DMS53 treated with DMSO at 0.1 percent for 48 hours (cell line): ENCODE measurements around the gene EXOC6B.
A peak's percentile ranks its signal among the peaks of the same experiment; 100 is the strongest.

ENCODE experiments used
- DNase-seq: peaks from one replicate; lab custom pipeline; 2025; ENCODE audit not compliant: unreplicated experiment; lab: John Stamatoyannopoulos, UW

The EXOC6B gene

DNA sequence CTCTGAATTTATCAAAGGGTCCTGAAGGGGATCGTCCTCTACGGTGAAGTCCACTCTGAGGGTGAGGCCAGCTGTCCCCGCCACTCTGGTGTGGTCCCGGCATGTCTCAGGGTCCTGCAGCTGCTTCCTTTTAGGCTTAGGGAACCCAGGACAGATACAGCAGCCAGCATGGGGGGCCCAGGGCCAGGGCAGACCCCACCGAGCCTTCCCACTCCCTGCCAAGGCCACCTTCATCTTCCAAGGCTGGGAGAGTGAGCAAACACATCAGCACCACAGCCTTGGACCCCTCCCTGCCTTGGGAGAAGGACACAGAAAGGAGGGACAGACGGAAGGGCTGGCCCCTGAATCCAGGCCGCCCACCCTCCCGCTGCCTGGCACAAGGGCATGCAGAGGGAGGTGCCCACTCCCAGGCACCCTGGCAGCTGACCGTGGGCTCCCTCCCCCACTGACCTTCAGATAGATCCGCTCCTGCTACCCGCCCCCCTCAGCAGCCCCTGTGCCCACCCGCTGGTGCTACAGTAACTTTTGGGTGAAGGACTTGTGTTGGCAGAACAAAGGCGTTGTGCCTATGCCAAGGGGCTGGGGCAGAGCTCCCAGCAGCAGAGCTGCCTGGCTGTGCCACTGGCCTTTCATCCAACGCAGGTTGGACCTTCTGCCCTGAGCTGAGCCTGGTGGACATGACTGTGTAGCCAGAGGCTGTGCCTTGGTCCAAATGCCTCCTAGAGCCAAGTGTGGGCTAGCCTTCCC, 685.8 kb downstream of the EXOC6B start:
- no peak for DNase-seq

DNA sequence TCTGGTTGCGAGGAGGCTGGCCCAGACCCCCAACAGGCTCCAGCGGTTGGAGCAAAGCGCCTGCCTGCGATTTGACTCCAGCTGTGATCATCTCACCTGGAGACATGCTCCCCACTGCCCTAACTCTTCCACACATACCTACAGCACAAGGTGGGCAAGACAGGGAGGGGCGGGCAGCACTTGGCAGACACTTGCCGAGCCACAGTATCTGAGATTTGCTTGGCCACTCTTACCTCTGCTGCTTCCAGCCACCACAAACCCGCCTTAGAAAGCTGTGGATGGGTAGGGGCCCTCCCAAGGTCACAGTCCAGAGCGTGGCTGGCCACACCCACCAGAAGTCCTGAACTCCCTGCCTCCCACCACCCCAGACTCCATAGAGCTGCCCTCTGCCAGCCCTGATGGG, 686.4 kb downstream of the EXOC6B start:
- DNase-seq = no peak

DNA sequence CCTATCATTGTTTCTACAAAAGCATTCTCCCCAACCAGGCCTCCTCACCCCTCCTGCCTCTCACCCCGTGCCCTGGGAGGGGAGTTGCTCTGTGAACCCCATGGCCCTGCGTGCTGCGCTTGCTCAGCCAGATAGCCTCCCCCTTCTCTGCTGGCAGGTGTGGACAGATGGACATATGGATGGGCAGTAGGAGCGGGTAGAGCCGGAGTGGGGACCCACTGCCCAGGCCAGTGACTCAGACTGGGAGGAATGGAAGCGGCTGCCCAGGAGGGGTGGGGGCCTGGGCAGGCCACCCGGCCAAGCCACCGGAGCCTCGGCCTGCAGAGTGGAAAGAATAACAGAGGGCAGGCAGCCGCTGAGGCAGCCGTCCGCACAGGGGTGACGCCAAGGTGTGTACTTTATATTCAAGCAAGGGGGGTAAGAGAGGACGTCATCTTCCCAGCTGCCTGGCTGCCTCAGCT, 686.9 kb downstream of the EXOC6B start:
- DNase-seq = no peak

DNA sequence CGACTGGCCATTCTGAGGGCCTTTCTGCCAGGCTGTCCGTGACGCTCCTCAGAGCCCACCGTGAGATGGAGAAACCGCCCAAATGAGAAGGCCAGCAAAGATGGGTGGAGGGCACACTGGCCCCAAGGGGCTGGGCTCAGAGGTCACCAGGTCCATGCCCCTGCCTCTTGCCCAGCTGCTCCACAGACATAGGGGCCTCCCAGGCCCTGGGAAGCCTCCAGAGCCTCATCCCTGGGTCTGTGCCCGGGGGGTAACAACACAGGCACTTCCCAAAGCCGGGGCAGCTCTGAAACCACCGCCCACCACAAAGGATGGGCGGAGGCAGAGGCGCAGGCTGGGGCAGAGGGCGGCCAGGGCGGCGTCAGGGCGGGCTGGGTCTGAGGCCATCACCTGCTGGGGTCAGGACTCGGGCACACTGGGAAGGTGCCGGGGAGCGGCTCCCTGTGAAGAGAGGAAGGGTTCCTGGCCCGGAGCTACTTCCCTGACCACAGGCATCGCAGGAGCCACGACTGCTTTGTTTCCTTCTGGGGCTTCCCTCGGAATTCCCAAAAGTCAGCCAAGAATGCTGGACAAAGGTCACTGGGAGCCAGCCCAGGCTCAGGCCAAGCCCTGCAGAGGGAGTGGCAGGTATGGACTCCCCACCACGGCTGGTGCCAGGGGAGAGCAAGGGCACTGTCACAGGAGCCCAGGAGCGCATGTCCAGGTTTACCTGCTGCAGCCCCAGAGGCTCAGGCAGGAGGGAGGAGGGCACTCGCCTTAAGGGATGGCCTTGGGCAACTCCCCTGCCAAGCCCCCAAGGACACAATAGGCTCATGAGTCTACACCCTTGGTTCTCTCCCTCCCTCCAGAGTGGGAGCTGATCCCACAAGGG, 687.6 kb downstream of the EXOC6B start:
- no peak for DNase-seq

DNA sequence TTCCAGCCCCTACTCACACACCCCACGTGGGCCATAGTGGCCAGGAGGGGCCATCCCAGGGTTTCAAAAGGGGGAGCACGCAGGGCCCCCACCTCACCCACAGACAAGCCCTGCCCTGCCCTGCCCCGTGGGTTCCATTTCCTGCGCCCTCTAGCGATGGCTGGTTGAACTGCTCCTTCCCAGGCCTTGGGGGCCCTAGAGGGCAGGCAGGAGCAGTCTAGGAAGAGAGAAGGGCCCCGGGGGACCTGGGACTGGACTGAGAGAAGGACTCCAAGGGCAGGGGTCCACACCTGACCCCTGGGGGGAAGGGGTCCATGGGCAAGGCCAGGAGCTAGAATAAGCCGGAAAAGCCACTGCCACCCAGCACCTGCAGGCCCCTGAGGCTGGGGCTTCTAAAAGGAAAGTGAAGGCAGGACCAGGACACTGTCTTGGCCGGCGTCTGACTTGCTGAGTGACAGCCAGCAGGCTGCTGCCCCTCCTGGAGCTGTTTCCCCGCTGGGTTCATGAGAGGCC, 688.3 kb downstream of the EXOC6B start:
- peak; percentile 29 for DNase-seq

DNA sequence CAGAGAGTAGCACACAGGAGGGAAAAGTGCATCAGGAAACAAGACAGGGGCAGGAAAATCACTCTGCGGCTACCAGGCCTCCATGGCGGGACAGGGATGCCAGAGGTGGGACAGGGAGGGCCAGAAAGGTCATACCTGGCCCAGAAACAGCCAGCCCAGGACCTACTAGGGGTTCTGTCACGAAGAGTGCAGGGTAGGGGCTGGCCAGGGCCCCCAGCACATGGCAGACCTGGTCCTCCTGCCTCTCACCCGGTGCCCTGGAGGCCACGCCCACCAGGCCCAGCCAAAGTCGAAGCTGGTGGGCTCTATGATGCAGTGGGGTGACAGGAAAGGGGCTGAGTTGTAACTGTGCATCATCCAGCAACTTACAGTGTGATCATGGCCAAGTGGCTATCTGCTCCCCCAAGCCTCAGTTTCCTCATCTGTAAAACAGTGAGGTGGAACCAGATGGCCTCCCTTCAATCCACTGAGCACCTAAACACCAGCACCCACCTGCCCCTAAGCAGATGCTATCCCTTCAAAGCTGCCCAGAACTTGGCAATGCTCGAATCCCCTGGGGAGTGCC, 688.8 kb downstream of the EXOC6B start:
- DNase-seq = no peak

DNA sequence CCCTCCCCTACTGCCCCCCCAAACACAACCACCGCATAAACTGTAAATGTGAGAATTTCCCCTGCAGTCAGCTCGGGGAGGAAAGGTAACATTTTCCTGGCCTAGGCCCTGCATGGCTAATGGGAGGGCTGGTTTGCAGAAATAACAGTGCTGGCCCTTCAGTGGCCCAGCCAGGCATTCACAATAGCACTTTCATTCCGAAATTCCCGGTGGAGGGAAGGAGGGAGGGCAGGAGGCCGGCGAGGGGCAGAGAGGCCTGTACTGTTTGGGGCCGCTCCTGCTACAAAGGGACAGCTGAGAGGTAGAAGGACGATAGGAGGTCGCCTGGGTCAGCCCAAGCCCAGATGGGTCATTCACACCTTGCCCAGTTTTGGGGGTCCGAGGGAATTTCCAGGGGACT, 689.5 kb downstream of the EXOC6B start:
- no peak for DNase-seq

DNA sequence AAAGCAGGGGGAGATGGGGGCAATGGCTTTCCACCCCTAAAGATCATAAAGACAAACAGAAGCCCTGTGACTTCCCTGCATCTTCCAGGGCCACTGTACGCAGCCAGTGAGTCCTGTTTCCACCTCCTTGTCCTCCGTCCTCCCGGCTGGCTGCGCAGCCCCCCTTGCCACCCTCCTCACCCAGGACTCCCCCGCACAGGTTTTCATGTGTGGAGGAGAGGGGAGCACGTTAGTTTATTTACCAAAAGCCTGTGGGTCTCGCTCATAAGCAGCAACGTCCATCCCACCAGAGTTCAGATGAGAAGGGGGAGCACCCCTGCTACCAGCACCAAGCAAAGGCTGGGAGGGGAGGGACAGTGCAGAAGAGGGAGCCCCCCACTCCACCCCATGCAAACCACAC, 689.9 kb downstream of the EXOC6B start:
- DNase-seq = no peak

DNA sequence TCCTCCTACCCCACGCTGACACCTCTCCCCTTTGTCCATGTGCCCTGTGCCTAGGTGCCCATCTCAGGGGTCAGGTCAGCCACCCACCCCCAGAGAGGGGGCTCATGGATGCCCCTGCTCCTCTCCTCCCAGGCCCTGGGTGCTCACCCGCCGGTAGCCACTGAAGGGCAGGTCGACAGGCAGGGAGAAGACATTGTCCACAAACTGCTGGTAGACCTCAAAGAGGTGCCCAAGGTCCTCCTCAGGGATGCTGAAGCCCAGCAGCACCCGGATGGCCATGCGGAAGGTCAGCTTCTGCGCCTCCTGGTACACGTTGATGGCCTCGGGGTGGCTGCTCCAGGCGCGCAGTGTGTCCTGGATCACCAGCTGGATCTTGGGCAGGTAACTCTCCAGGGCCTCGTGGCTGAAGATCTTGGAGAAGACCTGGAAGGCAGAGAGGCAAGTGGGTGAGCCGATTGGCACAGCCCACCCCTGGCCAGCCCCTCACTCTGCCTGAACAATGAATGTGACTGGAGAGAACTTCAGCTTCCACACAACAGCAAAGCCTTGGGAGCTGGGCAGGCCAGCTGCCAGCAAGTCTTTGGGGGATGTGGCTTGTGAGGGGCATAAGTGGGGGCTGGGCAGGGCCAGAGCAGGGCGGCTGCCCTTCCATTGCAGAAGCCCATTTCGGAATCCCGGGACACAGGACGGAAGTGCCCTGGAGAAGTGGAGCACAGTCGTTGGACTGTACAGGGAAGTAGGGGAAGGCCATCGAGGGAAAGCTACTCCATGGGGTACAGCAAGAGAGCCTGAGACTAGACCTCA, 690.6 kb downstream of the EXOC6B start:
- no peak for DNase-seq

DNA sequence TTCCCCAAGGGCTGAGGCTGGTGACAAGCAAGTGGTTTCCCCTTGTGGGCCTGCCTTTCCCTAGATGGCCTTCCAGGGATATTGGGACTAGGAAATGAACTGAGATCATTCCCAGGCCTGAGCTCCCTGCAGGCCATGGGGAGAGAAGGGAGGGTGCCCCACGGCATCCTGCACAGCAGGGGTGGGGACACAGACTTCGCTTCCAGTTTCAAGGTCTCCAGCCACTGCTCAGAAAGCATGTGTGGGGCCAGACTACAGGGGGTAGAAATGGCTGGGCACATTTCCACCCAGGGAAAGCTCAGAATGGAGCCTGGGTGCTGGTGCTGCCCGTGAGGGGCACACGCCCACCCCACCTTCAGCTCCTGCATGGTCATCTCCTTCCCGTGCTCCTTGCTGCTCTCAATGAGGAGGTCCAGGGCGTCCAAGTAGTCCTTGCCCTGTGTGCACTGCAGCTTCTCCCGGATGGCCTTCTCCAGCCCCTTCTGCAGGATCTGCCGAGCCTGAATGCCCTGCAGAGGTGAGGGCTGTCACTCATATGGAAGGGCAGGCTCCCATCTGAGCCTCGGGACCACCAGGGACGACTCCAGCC, 691.3 kb downstream of the EXOC6B start:
- DNase-seq = no peak

DNA sequence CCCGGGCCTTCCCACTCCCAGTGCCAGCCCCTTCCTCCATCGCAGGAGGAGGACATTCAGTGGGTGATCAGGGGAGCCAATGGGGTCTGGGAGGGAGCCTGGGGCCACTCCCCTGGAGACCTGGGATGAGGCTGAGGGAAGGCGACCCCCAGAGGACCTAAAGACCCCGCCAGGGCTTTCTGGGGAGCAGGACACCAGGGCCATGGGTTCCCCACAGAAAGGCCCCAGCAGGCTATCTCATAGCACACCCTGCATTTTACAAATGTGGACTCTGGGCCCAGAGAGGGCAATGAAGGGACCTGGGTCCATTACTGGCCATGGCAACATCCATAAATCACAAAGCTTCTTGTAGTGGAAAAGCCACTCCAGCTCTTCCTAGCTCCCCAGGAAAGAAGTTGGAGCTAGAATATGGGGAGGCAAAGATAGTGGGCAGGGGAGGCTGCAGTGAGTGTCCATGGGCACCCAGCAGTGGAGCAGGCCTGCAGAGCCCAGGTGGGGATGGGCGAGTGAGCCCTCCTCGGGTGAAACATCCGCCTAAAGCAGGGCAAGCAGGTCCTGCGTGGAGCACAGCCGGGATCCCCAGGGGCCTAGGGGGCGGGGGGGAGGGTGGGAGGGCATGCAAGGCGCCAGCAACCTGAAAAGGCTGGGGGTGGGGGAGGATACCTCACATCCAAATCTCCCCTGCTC, 692.0 kb downstream of the EXOC6B start:
- no peak for DNase-seq

DNA sequence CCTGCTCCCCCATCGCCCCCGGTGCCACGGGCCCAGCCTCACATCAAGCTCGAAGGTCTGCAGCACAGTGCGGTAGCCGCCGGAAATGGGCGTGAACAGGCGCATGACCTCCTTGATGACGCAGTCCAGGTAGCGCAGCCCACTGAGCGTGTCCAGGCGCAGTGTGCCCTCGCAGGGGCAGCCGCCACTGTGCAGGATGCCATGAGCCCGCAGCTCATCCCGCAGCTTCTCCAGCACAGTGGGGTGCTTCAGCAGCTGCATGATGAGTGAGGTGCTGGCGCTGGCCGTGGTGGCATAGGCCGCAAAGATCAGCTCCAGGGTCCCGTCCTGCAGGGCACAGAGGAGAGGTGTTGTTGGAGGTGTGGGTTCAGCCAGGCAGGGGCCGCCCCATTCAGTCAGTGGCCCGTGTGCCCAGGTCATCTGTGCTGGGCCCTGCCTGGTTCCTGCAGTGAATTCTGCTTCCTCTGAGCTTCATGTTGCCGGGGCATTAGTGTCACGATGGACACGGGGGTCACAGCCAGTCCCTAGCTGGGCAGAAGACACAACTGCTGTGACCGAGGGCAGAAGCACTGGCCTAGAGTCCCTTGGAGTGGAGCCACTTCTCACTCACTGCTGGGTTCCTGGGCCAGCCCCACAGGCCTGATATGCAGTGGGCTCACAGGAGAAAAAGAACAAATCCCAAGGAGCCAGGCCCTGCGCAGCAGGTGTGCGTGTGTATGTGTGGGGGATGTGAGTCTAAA, 692.7 kb downstream of the EXOC6B start:
- no peak for DNase-seq

DNA sequence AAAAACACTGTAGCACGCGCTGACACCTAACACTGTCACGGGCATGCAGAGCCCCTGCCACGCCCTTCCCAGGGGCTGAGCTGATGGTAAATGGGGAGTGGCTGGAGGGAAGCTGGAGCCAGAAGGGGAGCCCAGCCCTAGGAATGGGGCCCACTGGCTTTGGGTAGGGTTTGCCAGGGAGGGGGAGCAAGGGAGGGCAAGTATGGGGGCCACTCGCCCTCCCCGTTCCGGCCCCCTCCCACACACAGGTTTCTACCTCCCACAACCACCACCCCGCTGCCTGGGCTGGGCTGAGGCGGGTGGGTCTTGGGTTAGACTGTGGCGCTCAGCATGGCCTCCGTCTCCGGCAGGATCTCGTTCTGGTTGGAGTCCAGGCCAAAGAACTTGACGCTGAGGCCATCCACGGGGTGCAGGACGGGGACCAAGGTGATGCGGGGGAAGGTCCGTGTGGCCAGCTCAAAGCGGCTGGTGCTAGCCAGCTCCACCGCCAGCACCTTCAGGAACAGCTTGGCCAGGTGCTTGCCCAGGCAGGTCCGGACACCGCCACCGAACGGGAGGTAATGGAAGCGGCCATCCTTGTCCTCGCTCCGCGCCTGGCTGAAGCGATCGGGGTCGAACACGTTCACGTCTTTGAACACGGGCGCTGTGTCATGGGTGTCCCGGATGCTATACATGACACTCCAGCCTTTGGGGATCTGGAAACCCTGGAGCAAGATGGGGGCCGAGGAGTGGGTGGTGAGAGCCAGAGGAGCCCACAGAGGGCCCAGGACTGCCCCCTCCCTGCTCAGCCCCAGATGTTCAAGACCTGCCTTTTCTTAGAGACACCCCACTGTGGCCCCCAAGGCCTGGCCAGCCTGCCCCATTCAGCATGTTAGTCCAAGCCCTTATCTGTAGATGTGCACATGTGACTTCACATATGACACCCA, 693.7 kb downstream of the EXOC6B start:
- no peak for DNase-seq

DNA sequence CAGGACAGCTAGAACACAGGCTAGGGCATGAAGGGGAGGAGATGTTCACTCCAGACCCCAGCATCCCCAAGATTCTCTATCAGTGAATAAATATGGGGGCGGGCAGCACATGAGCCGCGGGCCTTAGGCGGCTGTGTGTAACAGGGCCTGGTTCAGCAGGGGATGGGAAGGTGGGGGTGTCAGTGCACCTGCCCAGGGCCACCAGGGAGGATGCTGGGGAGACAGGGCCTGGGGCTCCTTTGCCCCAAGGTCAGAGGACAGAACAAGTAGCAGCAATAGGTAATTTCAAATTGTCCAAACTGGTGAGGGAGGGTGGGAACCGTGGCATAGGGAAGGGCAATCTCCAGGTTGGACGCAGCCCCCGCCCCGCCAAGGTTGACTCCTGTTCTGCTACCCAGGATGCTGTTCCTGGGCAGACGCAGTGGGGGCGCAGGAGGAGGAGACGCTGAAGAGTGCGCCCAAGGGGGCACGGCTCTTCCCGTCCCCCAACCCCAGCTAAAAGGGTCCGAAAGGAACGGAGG, 694.4 kb downstream of the EXOC6B start:
- DNase-seq = no peak

DNA sequence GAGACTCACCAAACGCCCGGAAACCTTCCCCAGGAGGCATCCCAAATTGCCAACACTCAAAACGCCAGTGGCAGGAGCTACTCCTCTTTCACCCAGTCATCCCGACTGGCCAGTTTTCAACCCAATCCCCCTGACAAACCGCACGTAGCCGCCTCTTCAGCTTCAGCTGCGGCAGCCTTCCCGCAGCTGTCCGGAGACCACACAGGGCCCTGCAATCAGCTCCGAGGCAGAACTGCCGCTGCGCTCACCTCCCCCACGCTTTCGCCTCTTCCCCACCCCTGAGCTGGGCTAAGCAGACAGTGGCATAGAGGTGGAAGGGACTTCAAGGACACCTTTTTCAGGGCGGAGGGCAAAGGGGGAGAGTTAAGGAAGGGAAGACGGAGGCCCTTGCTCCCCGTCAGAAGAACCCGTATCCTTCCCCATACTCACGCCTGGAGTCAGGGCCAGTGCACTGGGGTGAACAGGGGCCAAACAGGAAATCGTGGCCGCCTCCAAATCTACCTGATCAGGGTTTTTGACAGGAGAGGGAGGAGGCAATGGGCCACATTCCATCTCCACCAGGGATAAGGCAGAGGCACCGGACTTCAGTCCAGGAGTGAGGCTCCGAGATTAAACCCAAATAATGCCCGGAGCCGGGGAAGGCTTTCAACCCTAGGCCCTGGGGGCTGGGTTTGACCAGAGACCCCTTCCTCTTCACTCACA, 695.0 kb downstream of the EXOC6B start:
- no peak for DNase-seq

DNA sequence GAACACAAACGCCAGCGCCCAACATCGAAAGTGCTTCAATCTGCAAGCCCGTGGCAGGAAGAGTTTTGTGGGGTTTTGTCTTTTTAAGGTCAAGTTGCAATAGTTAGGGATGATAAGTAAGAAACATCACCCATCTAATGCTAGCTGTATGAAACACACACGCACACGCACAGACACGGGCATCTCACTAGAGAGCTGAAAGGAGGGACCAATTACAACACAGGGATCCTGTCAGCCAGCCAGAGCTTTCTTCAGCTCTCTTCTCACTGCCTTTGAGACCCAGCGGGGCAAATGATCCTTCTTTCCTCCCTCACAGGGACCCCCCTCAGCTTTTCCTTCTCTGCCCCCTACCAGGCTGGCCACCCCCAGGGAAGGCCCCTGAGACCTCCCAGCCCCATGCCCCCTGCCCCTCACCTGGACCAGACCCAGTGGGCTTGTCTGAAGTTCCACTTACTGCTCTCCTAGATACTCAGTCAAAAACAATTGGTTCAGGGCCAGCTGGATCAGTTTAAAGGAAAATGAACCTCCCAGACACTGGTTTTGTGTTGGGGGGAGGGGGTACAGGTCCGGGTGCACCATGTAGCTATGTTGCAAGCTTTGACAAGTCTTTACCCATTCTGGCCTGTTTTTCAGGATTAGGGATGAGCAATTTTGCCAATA, 696.0 kb downstream of the EXOC6B start:
- no peak for DNase-seq

DNA sequence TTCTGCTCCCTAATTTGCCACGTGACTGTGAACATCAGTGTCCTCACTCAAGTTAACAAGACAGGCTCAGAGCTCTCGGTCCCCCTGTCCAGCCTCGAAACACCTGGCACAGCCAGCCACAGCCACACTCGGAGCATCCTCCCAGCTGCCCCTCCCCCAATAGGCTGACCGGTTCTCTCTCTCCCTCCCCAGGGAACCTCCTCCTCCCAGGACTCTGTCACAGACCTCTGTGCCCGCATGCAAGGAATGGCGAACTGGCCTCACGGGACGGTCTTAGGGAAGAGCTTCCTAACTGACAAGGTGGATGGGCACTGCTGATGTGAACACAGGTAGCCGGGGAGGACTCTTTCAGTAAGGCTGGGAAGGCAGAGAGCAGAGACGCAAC, 697.0 kb downstream of the EXOC6B start:
- DNase-seq = no peak
